GM19397 (cell line): ENCODE data around the gene FRMPD4.
"Not testable (repeated sequence)": the region's sequence is repeated elsewhere in the genome, so short reads cannot be mapped to it uniquely, and the experiment has no call there.

Source experiments
- ATAC-seq: cut with Tn5 transposase; IDR thresholded peaks from one replicate; pipeline ENCODE4 v1.9.1; 2021; ENCODE audit warnings: mild to moderate bottlenecking, moderate library complexity; ENCODE audit not compliant: unreplicated experiment

Gene FRMPD4

GRCh38 chrX:12138361-12139313 lies at the start of gene FRMPD4:
FRMPD4 (plus strand) TSS chrX:12138473; CDS start chrX:12138972, 499 bp downstream.
- no peak for ATAC-seq

GRCh38 chrX:12089740-12090139 lies 48.5 kb upstream of the FRMPD4 start:
- no peak for ATAC-seq

- no peak for ATAC-seq
These were observed 25.0 kb upstream of the FRMPD4 start for GRCh38 chrX:12113321-12113720.

- ATAC-seq: no peak
These were observed 22.9 kb upstream of the FRMPD4 start for GRCh38 chrX:12115377-12115776.

- ATAC-seq: no peak
These were observed 20.1 kb upstream of the FRMPD4 start for GRCh38 chrX:12118134-12118533.

- no peak for ATAC-seq
These were observed 10.3 kb upstream of the FRMPD4 start for GRCh38 chrX:12128017-12128416.

GRCh38 chrX:12137951-12138360 lies 317 bp upstream of the FRMPD4 start:
- no peak for ATAC-seq

GRCh38 chrX:12139934-12140611 lies 1.8 kb downstream of the FRMPD4 start:
- no peak for ATAC-seq

- ATAC-seq: no peak
These were observed 3.2 kb downstream of the FRMPD4 start for GRCh38 chrX:12141511-12141910.

GRCh38 chrX:12142661-12143060 lies 4.4 kb downstream of the FRMPD4 start:
- no peak for ATAC-seq

- no peak for ATAC-seq
These were observed 7.1 kb downstream of the FRMPD4 start for GRCh38 chrX:12145402-12145801.

GRCh38 chrX:12149670-12150407 lies 11.6 kb downstream of the FRMPD4 start:
- no peak for ATAC-seq

GRCh38 chrX:12153317-12153716 lies 15.0 kb downstream of the FRMPD4 start:
- no peak for ATAC-seq

- no peak for ATAC-seq
These were observed 15.5 kb downstream of the FRMPD4 start for GRCh38 chrX:12153741-12154140.

- ATAC-seq: no peak
These were observed 21.5 kb downstream of the FRMPD4 start for GRCh38 chrX:12159799-12160198.

GRCh38 chrX:12162420-12162819 lies 24.1 kb downstream of the FRMPD4 start:
- no peak for ATAC-seq

GRCh38 chrX:12164180-12164579 lies 25.9 kb downstream of the FRMPD4 start:
- ATAC-seq: not testable (repeated sequence)

- no peak for ATAC-seq
These were observed 32.5 kb downstream of the FRMPD4 start for GRCh38 chrX:12170755-12171154.

- no peak for ATAC-seq
These were observed 36.1 kb downstream of the FRMPD4 start for GRCh38 chrX:12174358-12174757.

GRCh38 chrX:12197030-12197429 lies 58.8 kb downstream of the FRMPD4 start:
- no peak for ATAC-seq

GRCh38 chrX:12206413-12206812 lies 68.1 kb downstream of the FRMPD4 start:
- no peak for ATAC-seq
